Astrocyte (in vitro differentiated cells and primary cell): Measurements from ENCODE around the gene INSRR. TPM values are rescaled to one million over a fixed set of nuclear protein-coding genes. Genes with fewer than 3 reads are reported as not detected.

Experiments
- DNase-seq: peaks from one replicate; pipeline ENCODE4 v3.0.0-alpha.2; 2010; ENCODE audit warnings: low read depth
- FAIRE-seq: peaks from 2 replicates; lab custom pipeline; 2011; peaks lifted over from hg19 to GRCh38; lab: Jason Lieb, UNC
- H2AFZ ChIP-seq: 2 replicates; pipeline ENCODE4 v1.6.0; 2012; ENCODE audit warnings: low read depth, low read length, inconsistent platforms
- H3K27ac ChIP-seq: 2 replicates; pipeline ENCODE4 v1.5.1; 2011; ENCODE audit warnings: low read depth, low read length, inconsistent platforms
- H3K27me3 ChIP-seq: 2 replicates; pipeline ENCODE4 v1.6.0; 2011; ENCODE audit warnings: low read length, inconsistent platforms; ENCODE audit not compliant: insufficient read depth
- H3K36me3 ChIP-seq: 2 replicates; pipeline ENCODE4 v1.5.1; 2011; ENCODE audit warnings: low read length, inconsistent platforms; ENCODE audit not compliant: insufficient read depth
- H3K4me1 ChIP-seq: 2 replicates; pipeline ENCODE4 v1.5.1; 2011; ENCODE audit warnings: low read length, inconsistent platforms; ENCODE audit not compliant: insufficient read depth
- H3K4me2 ChIP-seq: 2 replicates; pipeline ENCODE4 v1.6.0; 2012; ENCODE audit warnings: low read length, inconsistent platforms
- H3K4me3 ChIP-seq: 2 replicates; pipeline ENCODE4 v1.5.1; 2011; ENCODE audit warnings: low read depth, mild to moderate bottlenecking, low read length, inconsistent platforms; ENCODE audit not compliant: insufficient read depth
- H3K79me2 ChIP-seq: 2 replicates; pipeline ENCODE4 v1.6.0; 2012; ENCODE audit warnings: mild to moderate bottlenecking, low read length, inconsistent platforms; ENCODE audit not compliant: insufficient read depth
- H3K9ac ChIP-seq: 2 replicates; pipeline ENCODE4 v1.6.0; 2012; ENCODE audit warnings: mild to moderate bottlenecking, low read length, inconsistent platforms
- H3K9me3 ChIP-seq: 2 replicates; pipeline ENCODE4 v1.5.1; 2012; ENCODE audit warnings: low read depth, mild to moderate bottlenecking, low read length, inconsistent platforms; ENCODE audit not compliant: insufficient read depth
- H4K20me1 ChIP-seq: 2 replicates; pipeline ENCODE4 v1.6.0; 2012; ENCODE audit warnings: low read length, inconsistent platforms; ENCODE audit not compliant: insufficient read depth
- H3K27ac Mint-ChIP-seq: one replicate; pipeline ENCODE4 v1.8.0; 2021; ENCODE audit warnings: mild to moderate bottlenecking, mixed read lengths; ENCODE audit not compliant: unreplicated experiment
- H3K27me3 Mint-ChIP-seq: one replicate; pipeline ENCODE4 v1.8.0; 2021; ENCODE audit warnings: low read depth, mixed read lengths; ENCODE audit not compliant: unreplicated experiment
- H3K36me3 Mint-ChIP-seq: one replicate; pipeline ENCODE4 v1.8.0; 2021; ENCODE audit warnings: low read depth, mixed read lengths; ENCODE audit not compliant: unreplicated experiment
- H3K4me1 Mint-ChIP-seq: one replicate; pipeline ENCODE4 v1.8.0; 2021; ENCODE audit warnings: low read depth, mixed read lengths; ENCODE audit not compliant: unreplicated experiment
- H3K4me3 Mint-ChIP-seq: one replicate; pipeline ENCODE4 v1.8.0; 2021; ENCODE audit warnings: mild to moderate bottlenecking, moderate library complexity, mixed read lengths; ENCODE audit not compliant: unreplicated experiment
- H3K9me3 Mint-ChIP-seq: one replicate; pipeline ENCODE4 v1.8.0; 2021; ENCODE audit warnings: mild to moderate bottlenecking, mixed read lengths; ENCODE audit not compliant: unreplicated experiment
- EZH2 ChIP-seq: IDR thresholded peaks from 2 replicates; pipeline ENCODE4 v1.6.1; 2012; ENCODE audit warnings: mild to moderate bottlenecking, low read length, inconsistent platforms; ENCODE audit not compliant: insufficient read depth
- total RNA-seq: library from RNA; stranded (reverse); gene quantifications from 2 replicates; pipeline ENCODE4 v1.2.1, GENCODE V29; 2021
- TF ChIP-seq, protein P1 (sequence below): IDR thresholded peaks from 2 replicates; pipeline ENCODE4 v1.5.1; 2011; ENCODE audit warnings: low read depth, mild to moderate bottlenecking, inconsistent platforms, low read length, moderate library complexity; ENCODE audit not compliant: insufficient read depth

INSRR gene
- total RNA-seq, 1 donor from 2014 or later = 0.05 TPM

DNA sequence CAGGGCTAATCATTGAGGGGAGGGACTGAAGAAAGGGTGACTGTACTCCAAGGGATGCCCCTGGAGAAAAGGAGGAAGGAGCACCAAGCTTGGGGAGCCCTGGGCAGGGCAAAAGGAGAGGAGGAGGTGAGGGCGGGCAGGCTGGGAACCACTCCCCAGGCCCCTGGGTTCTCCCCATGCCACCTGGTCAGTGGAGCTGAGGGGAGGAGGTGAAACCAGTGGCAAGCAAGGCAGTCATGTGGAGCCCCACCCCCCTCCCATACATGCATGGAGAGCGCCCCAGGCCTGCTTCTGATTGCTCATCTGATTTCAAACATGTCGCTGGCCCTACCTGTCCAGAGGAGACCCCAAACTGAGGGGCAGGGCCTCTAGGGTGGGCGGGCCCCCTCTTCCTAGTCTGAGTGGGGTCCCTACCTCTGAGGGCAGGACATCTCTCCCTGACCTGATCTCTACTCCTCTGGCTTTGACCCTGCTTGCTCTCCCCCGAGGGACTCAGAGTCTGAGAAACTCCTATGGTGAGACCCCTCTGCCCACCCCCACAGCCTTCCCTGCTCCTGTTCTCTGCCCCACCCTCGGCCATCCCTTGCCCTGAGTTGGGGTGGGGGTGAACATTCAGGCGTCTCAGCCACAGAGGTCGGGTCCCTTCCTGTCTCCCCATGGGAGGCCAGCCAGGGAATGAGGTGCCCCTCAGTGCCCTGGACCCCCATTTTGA, 18.6 kb downstream of the INSRR start:
- Histone ChIP-seq H3K27me3 (peaks cover 56% of the 10 kb centered on the region), H2AFZ (no peak overlapping the region)
- no peak for FAIRE-seq

DNA sequence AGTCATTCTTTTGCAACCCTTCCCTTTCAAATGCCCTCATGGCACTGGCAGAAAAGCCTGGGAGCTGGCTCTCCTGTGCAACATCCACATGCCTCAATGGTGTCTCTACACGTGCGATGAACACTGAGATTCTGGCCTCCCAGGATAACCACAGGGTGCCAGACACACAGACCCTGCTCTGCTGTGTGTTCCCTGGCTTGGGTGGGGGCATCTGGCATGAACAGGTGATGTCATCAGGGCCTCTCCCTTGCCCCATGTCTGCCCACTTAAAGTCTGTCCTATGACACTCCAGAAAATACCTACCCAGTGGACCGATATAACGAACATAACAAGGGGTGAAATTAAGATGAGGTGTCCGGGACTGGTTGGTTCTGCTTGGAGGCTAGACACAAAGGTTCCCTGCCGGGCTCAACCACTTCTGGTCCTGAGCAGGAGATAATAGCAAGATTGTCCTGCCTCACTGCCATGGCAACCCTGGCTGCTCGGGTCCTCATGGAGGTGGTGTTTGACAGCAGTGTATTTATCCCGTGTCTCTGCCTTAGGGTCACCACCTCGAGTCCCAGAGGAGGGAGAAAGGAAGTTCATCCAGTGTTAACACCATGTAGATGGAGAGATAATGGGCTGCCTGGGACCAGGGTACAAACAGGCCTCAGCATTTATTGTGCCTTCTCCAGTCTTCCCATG, 19.3 kb downstream of the INSRR start:
- peaks cover 16% of the 10 kb centered on the region for H3K9me3 Mint-ChIP-seq
- Histone ChIP-seq H3K27me3 (peaks cover 56% of the 10 kb centered on the region), H3K36me3 (no peaks in the 10 kb centered on the region), H3K27ac (no peak overlapping the region), H3K9ac (no peak overlapping the region), H2AFZ (no peak overlapping the region), H3K4me1 (no peaks in the 10 kb centered on the region), H3K79me2 (no peaks in the 10 kb centered on the region), H3K4me2 (no peak overlapping the region), H3K4me3 (no peak overlapping the region), H3K9me3 (no peaks in the 10 kb centered on the region), H4K20me1 (no peaks in the 10 kb centered on the region)
- H3K27me3 Mint-ChIP-seq = peaks cover 94% of the 10 kb centered on the region
- H3K36me3 Mint-ChIP-seq = peaks cover 7% of the 10 kb centered on the region
- no peak overlapping the region for H3K4me3 Mint-ChIP-seq
- H3K4me1 Mint-ChIP-seq = no peaks in the 10 kb centered on the region
- DNase-seq (no peak), FAIRE-seq (no peak)
- TF ChIP-seq EZH2 = no peak
- TF ChIP-seq, protein P1, sequence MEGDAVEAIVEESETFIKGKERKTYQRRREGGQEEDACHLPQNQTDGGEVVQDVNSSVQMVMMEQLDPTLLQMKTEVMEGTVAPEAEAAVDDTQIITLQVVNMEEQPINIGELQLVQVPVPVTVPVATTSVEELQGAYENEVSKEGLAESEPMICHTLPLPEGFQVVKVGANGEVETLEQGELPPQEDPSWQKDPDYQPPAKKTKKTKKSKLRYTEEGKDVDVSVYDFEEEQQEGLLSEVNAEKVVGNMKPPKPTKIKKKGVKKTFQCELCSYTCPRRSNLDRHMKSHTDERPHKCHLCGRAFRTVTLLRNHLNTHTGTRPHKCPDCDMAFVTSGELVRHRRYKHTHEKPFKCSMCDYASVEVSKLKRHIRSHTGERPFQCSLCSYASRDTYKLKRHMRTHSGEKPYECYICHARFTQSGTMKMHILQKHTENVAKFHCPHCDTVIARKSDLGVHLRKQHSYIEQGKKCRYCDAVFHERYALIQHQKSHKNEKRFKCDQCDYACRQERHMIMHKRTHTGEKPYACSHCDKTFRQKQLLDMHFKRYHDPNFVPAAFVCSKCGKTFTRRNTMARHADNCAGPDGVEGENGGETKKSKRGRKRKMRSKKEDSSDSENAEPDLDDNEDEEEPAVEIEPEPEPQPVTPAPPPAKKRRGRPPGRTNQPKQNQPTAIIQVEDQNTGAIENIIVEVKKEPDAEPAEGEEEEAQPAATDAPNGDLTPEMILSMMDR = no peak
- H3K27ac Mint-ChIP-seq = no peak overlapping the region

More for the DNA sequence above, 18.6 kb downstream of the INSRR start:
- peaks cover 7% of the 10 kb centered on the region for H3K36me3 Mint-ChIP-seq
- Histone ChIP-seq H3K9ac (no peak overlapping the region), H3K4me1 (no peaks in the 10 kb centered on the region), H3K36me3 (no peaks in the 10 kb centered on the region), H3K27ac (no peak overlapping the region), H3K4me2 (no peak overlapping the region), H3K79me2 (no peaks in the 10 kb centered on the region), H3K4me3 (no peak overlapping the region), H3K9me3 (no peaks in the 10 kb centered on the region), H4K20me1 (no peaks in the 10 kb centered on the region)
- no peak overlapping the region for H3K27ac Mint-ChIP-seq
- H3K4me3 Mint-ChIP-seq = no peak overlapping the region
- TF ChIP-seq EZH2 = no peak
- TF ChIP-seq, protein P1 = no peak
- peaks cover 16% of the 10 kb centered on the region for H3K9me3 Mint-ChIP-seq
- no peaks in the 10 kb centered on the region for H3K4me1 Mint-ChIP-seq
- peaks cover 93% of the 10 kb centered on the region for H3K27me3 Mint-ChIP-seq
- DNase-seq = no peak

DNA sequence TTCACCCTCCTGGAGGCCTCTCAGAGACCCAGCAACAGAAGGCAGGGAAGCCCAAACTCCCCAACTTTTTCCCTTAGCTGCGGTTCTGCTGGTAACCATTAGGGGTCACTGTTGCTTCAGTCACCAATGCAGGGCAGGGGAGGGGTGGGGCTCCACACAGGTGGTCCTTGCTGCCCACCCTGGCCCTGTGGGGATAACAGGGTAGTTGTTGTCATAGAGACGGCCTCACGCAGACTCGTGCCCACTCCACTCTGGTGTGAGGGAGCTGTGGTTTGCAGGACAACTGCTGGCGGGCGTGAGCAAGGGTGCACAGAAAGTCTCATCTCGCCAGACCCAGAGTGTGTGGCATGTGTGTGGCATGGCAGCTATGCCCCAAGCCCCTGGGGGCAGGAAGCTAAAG, 19.9 kb downstream of the INSRR start:
- Histone ChIP-seq H4K20me1 (no peaks in the 10 kb centered on the region), H3K4me2 (no peak overlapping the region), H2AFZ (no peak overlapping the region), H3K9ac (no peak overlapping the region), H3K79me2 (no peaks in the 10 kb centered on the region), H3K36me3 (no peaks in the 10 kb centered on the region), H3K27ac (no peak overlapping the region), H3K27me3 (peaks cover 56% of the 10 kb centered on the region), H3K9me3 (no peaks in the 10 kb centered on the region), H3K4me1 (no peaks in the 10 kb centered on the region), H3K4me3 (no peak overlapping the region)
- no peak for DNase-seq
- no peak overlapping the region for H3K27ac Mint-ChIP-seq
- TF ChIP-seq, protein P1 = peak; percentile 81
- no peak for TF ChIP-seq EZH2
- peaks cover 7% of the 10 kb centered on the region for H3K36me3 Mint-ChIP-seq
- no peaks in the 10 kb centered on the region for H3K4me1 Mint-ChIP-seq
- no peak overlapping the region for H3K4me3 Mint-ChIP-seq
- FAIRE-seq = no peak
- peaks cover 14% of the 10 kb centered on the region for H3K9me3 Mint-ChIP-seq
- peaks cover 94% of the 10 kb centered on the region for H3K27me3 Mint-ChIP-seq
